Glomerular endothelial cell (primary cell): ENCODE results near the gene CMA1. TPM values are rescaled to one million over a fixed set of nuclear protein-coding genes. Genes with fewer than 3 reads are reported as not detected.
"Not testable (repeated sequence)": the region's sequence is repeated elsewhere in the genome, so short reads cannot be mapped to it uniquely, and the experiment has no call there.

Experiments
- DNase-seq: peaks from one replicate; pipeline ENCODE4 v3.0.0-alpha.2; 2011; ENCODE audit warnings: low read depth, low spot score; ENCODE audit errors: extremely low read depth
- total RNA-seq: library from RNA; depleted of rRNA; stranded (reverse); fragments of >200 nt; gene quantifications from 2 replicates; pipeline ENCODE4 v1.2.3, GENCODE V29; 2015

Gene CMA1, protein sequence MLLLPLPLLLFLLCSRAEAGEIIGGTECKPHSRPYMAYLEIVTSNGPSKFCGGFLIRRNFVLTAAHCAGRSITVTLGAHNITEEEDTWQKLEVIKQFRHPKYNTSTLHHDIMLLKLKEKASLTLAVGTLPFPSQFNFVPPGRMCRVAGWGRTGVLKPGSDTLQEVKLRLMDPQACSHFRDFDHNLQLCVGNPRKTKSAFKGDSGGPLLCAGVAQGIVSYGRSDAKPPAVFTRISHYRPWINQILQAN
- total RNA-seq = not detected in 2 replicates

GRCh38 chr14:24508155-24508840 lies at the start of gene CMA1:
Gene CMA1, minus strand, starts transcription at chr14:24508265. Its CDS starts 30 bp downstream, at chr14:24508235.
- no peak for DNase-seq

DNA sequence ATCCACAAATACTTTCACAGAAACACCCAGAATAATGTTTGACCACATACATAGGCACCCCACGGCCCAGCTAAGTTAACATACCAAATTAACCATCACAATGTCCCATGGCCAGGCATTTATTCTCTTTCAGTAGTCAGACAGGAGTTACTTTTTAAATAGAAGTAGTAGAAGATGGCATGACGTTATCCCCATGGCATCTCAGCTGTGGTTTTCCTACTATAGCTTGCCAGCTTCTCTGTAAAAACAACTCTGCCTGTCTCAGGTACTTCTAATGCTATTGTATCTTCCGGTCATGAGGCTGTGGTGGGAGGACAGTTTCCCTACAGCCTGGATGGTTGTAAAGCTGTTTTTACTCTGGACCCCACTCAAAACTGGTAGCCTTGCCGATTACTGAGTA lies 48.7 kb upstream of the CMA1 start:
- DNase-seq = no peak

DNA sequence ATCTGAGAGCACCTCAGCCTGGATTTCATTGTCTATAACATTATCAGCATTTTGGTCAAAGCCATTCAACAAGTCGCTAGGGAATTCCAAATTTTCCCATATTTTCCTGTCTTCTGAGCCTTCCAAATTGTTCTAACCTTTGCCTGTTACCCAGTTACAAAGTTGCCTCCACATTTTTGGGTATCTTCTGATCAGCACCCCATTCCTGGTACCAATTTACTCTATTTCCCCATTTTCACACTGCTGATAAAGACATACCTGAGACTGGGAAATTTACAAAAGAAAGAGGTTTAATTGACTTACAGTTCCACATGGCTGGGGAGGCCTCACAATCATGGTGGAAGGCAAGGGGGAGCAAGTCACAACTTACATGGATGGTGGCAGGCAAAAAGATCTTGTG lies 41.0 kb upstream of the CMA1 start:
- not testable (repeated sequence) for DNase-seq

DNA sequence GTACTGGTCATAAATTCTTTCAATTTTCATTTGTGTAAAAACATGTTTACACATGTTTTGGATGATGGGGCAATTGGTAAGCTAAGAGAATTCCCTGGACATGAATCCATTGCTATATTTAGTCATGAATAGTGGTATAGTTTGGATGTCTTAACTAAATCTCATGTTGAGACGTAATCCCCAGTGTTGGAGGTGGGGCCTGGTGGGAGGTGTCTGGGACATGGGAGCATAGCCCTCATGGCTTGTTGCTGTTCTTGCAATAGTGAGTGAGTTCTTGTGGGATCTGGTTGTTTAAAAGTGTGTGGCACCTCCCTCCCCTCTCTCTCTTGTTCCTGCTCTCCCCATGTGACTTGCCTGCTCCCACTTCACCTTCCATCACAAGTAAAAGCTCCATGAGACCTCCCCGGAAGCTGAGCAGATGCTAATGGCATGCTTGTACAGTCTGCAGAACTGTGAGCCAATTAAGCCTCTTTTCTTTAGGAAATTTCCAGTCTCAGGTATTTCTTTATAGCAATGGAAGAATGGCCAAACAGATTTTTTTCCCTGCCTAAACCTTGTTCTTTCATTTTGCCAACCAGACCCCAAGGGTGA lies 34.4 kb upstream of the CMA1 start:
- DNase-seq = no peak

GRCh38 chr14:24535737-24536136 lies 27.7 kb upstream of the CMA1 start:
- no peak for DNase-seq

DNA sequence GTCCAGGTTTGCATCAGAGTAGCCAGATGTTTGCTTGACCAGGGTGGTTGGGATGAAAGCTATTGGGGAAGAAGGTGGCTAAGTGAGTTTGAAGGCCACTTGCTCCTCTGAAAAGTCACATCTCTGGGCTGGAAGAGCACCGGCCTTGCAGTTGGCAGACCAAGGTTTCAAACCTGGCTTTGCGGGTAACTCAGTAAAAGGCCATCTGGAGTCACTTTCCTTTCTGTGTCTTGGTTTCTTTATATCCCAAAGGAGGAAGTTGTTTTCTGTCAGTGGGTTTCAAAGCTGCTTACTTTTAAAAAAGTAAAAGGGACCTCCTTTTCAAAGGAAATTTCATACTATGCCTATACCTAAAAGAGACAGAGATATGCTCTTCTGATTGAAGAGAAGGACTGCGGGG lies 26.2 kb upstream of the CMA1 start:
- no peak for DNase-seq

DNA sequence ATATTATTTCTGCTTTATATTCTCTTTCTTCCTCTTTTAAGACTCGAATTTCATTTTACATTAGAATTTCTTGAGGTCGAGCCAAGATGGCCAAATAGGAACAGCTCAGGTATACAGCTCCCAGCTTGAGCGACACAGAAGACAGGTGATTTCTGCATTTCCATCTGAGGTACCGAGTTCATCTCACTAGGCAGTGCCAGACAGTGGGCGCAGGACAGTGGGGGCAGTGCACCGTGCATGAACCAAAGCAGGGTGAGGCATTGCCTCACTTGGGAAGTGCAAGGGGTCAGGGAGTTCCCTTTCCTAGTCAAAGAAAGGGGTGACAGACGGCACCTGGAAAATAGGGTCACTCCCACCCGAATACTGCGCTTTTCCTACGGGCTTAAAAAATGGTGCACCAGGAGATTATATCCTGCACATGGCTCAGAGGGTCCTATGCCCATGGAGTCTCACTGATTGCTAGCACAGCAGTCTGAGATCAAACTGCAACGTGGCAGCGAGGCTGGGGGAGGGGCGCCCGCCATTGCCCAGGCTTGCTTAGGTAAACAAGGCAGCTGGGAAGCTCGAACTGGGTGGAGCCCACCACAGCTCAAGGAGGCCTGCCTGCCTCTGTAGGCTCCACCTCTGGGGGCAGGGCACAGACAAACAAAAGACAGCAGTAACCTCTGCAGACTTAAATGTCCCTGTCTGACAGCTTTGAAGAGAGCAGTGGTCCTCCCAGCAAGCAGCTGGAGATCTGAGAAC lies 18.0 kb upstream of the CMA1 start:
- not testable (repeated sequence) for DNase-seq

DNA sequence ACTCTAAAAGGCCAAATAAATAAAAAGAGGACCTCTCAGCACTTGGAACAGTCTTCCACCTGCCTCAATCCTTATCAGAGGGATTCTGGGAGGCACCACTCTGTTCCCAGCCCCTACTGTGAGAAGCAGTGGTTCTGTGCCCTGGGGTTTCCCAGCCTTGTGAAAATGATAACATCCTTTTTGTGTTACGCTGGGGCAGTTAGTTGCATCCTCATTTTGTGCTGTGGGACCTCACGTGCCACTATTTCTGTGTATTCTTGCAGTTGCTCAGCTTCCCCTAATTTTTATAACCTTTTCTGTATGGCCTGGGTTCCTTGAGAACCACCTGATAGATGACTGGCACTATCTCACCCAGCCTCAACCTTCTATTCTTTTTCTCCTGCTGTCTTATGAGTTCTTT lies 10.8 kb upstream of the CMA1 start:
- no peak for DNase-seq

DNA sequence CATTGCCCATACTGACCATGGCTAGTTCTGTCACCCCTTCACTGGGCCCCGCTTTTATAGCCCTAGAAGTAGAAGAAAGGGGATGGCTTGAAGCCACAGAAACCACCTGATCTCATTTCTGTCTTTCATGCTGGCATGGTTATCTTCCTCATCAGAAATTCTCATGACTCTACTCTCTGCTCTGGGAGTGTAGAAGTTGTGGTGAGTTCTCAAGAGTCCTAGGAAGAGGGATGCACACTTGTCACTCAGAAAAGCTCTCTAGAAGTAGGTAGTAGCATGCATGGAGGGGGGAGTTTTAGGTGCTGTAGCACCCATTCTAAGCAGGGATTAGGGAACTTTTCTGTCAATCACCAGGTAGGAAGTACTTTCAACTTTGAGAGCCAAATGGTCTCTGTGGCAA lies 6.1 kb upstream of the CMA1 start:
- DNase-seq = no peak

DNA sequence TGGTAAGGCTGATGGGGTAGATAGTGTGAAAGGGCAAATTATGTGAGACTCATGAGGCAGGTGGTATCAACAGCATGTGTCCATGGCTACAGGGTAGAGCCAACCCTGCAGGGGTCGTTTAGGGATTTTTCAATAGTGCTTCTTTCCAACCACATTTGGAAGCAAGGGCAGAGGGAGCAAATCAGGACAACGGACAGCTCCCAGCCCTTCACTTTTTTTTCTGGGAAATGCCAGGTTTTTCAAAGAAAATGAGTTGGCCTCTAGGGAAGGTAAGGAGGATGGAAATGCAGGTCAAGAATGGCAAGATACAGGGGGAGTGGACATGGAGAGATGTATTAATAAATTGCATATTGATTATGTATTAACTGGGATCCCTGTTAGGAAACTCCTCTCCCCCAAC lies 4.9 kb upstream of the CMA1 start:
- no peak for DNase-seq

DNA sequence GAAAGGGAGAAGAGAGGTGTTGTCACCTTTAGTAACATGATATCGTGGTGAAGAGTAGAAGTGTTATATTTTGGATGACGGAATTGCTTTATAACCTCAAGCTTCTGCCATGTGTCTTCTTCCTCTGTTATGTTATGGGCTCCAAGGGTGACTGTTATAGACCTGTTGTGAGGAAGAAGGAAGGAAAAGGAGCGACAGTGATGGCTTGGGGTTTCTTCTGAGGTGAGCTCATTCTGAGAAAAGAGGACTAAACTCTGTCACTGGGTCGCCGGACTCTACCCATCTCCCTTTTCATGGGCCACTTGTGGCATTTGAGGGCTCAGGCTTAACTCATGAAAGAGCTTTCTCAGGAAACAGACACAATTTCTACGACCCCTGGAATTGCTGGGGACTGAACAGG lies 1.6 kb downstream of the CMA1 start:
- no peak for DNase-seq

DNA sequence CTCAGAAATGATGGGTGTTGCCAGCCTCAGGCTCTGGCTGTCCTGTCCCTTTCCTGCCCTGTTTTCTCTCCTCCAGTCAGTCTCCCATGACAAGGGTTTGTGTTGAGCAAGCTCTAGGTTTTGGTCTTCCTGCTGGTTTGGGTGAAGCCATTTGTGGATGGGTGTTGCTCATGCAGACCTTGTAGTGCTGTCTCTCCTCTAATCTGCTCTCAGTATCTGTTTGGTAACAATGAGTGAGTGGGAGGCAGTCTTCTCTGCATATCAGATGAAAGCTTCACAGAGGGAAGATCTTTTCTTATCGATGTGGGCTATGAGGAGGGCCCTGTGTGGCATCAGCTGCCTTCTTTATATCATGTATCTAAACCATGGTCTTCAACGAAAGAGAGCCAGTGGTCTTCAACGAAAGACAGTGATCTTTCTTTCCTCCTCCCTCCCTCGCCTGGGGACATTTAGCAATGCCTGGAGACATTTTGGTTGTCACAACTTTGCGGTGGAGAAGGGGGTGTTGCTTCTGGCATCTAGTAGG lies 3.6 kb downstream of the CMA1 start:
- no peak for DNase-seq

GRCh38 chr14:24491586-24492408 lies 16.3 kb downstream of the CMA1 start:
- DNase-seq = not testable (repeated sequence)

- DNase-seq = no peak
Measured at GRCh38 chr14:24483604-24484252, 24.3 kb downstream of the CMA1 start.

DNA sequence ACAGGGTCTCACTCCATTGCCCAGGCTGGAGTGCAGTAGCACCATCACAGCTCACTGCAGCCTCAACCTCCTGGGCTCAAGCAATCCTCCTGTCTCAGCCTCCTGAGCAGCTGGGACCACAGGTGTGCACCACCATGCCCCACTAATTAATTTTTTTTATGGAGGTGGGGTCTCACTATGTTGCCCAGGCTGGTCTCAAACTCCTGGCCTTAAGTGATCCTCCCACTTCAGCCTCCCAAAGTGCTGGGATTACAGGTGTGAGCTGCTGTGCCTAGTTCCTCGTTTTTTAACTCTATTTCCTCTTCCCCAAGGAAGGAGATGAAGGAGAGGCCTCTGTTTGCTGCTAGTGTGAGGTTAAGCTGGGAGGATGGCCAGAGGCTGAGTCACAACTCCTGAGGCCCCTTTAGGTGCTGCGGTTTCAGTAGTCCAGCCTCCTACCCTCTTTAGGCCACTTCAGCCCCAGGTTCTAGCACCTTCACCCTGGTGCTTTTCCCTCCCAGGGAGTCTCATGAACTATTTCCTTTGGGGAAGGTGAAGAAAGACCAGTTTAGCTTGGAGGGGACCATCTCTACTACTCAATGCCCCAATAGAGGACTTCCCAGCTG lies 25.3 kb downstream of the CMA1 start:
- not testable (repeated sequence) for DNase-seq

- DNase-seq = no peak
Measured at GRCh38 chr14:24481622-24482324, 26.3 kb downstream of the CMA1 start.

DNA sequence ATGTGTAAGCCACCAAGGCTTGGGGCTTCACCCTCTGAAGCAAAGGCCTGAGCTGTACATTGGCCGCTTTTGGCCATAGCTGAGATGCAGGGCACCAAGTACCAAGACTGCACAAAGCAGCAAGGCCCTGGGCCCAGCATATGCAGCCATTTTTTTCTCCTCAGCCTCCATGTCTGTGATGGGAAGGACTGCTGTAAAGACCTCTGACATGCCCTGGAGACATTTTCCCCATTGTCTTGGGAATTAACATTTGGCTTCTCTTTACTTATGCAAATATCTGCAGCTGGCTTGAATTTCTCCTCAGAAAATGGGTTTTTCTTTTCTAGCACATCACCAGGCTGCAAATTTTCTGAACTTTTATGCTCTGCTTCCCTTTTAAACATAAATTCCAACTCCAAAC lies 28.1 kb downstream of the CMA1 start:
- not testable (repeated sequence) for DNase-seq

- no peak for DNase-seq
Measured at GRCh38 chr14:24475261-24475660, 32.8 kb downstream of the CMA1 start.

DNA sequence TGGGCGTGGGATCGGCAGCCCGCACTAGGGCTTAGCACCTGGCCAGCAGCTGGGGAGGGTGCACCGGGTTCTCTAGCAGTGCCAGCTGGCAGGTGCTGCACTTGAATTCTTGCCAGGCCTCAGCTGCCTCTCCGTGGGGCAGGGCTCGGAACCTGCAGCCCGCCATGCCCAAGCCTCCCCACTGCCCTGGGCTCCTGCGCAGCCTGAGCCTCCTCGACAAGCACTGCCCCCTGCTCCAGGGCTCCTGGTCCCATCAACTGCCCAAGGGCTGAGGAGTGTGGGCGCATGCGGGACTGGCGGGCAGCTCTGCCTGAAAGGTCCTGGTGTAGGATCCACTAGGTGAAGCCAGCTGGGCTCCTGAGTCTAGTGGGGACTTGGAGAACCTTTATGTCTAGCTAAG lies 34.9 kb downstream of the CMA1 start:
- DNase-seq = no peak
